Esophagus (tissue), 2 donors: Measurements from ENCODE around the gene GIPC3. TPM values are rescaled to one million over a fixed set of nuclear protein-coding genes. Genes with fewer than 3 reads are reported as not detected.

ENCODE experiments used
- H3K27ac ChIP-seq, 2 donors: one replicate each; pipeline ENCODE4 v1.5.1; 2013; ENCODE audit warnings: low read depth in 2 of 2, mild to moderate bottlenecking in 2 of 2, inconsistent platforms in 1 of 2, low read length in 1 of 2, moderate library complexity in 1 of 2
- H3K27me3 ChIP-seq, 2 donors: one replicate each; pipeline ENCODE4 v1.6.1; 2013; ENCODE audit warnings: low read length in 2 of 2, control low read depth in 1 of 2, mild to moderate bottlenecking in 1 of 2; ENCODE audit not compliant: insufficient read depth in 2 of 2, control insufficient read depth in 1 of 2
- H3K36me3 ChIP-seq, 2 donors: one replicate each; pipeline ENCODE4 v1.6.1; 2013; ENCODE audit warnings: low read length in 1 of 2; ENCODE audit not compliant: control insufficient read depth in 2 of 2, insufficient read depth in 2 of 2
- H3K4me1 ChIP-seq, 2 donors: one replicate each; pipeline ENCODE4 v1.6.1; 2013; ENCODE audit warnings: low read length in 1 of 2; ENCODE audit not compliant: control insufficient read depth in 2 of 2, insufficient read depth in 2 of 2
- H3K4me3 ChIP-seq, 2 donors: one replicate each; pipeline ENCODE4 v1.5.1; 2013; ENCODE audit warnings: low read length in 2 of 2, mild to moderate bottlenecking in 2 of 2, low read depth in 1 of 2, moderate library complexity in 1 of 2
- H3K9me3 ChIP-seq, 2 donors: one replicate each; pipeline ENCODE4 v1.6.1; 2013; ENCODE audit warnings: mild to moderate bottlenecking in 2 of 2, low read depth in 1 of 2, low read length in 1 of 2, moderate library complexity in 1 of 2; ENCODE audit not compliant: control insufficient read depth in 2 of 2, insufficient read depth in 1 of 2
- WGBS, 2 donors: extraction: QIAGEN DNeasy Blood & Tissue Kit; methylation state at CpG; one replicate each; pipeline ENCODE4 v1.1.7; 2013; 5-methylcytosine and 5-hydroxymethylcytosine counted together
- polyA plus RNA-seq, 2 donors: library from polyadenylated mRNA; stranded (reverse); fragments of 200-250 nt; gene quantifications; one replicate each; pipeline ENCODE4 v1.2.3, GENCODE V29; 2013
- donor health status: healthy with polysubstance abuse.
- donor health status: Bipolar disorder and iron deficiency.

GIPC3 gene
- polyA plus RNA-seq, 2 donors = 0.53 to 0.57 TPM

- peaks cover 0 to 1% of the 10 kb centered on the region in 2 donors for H3K4me1 ChIP-seq
- H3K4me3 ChIP-seq = no peak overlapping the region
- no peak overlapping the region for H3K27ac ChIP-seq
- peaks cover 0 to 2% of the 10 kb centered on the region in 2 donors for H3K9me3 ChIP-seq
- no peaks in the 10 kb centered on the region for H3K27me3 ChIP-seq
- peaks cover 0 to 17% of the 10 kb centered on the region in 2 donors for H3K36me3 ChIP-seq
- WGBS, 2 donors = 87% methylated on average over 10 of the region's 10 CpGs
Measured at GRCh38 chr19:3549816-3550215, 35.5 kb upstream of the GIPC3 start.

- 91 to 93% methylated on average over 33 to 34 of the region's 34 CpGs for WGBS, 2 donors
- peaks cover 3 to 6% of the 10 kb centered on the region in 2 donors for H3K4me1 ChIP-seq
- H3K4me3 ChIP-seq = no peak overlapping the region
- H3K27ac ChIP-seq = no peak overlapping the region
- H3K27me3 ChIP-seq = no peaks in the 10 kb centered on the region
- H3K36me3 ChIP-seq = peaks cover 0 to 13% of the 10 kb centered on the region in 2 donors
- H3K9me3 ChIP-seq = no peaks in the 10 kb centered on the region
Measured at GRCh38 chr19:3550947-3551791, 34.1 kb upstream of the GIPC3 start.

DNA sequence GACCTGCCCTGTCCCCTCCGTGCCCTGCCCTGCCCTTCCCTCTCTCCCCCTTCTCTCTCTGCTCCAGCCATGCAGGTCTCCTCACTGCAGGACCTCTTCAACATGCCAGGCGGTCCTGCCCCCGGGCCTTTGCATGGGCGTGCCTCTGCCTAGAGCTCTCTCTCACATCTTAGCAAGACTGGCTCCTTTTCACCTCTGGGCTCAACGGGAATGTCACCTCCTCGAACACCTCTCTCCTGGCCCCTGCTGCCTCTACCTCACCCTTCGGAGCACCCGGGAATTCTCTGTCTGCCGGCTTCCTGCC, 33.5 kb upstream of the GIPC3 start:
- no peak overlapping the region for H3K27ac ChIP-seq
- no peaks in the 10 kb centered on the region for H3K27me3 ChIP-seq
- no peaks in the 10 kb centered on the region for H3K9me3 ChIP-seq
- H3K4me1 ChIP-seq = peaks cover 3 to 12% of the 10 kb centered on the region in 2 donors
- 71 to 83% methylated on average over 9 of the region's 9 CpGs for WGBS, 2 donors
- H3K4me3 ChIP-seq = no peak overlapping the region
- H3K36me3 ChIP-seq = peaks cover 0 to 9% of the 10 kb centered on the region in 2 donors

GRCh38 chr19:3554254-3555083, 30.8 kb upstream of the GIPC3 start:
- Histone ChIP-seq H3K36me3 (no peaks in the 10 kb centered on the region), H3K4me3 (no peak overlapping the region), H3K27me3 (no peaks in the 10 kb centered on the region), H3K4me1 (peaks cover 3 to 13% of the 10 kb centered on the region in 2 donors), H3K27ac (peak overlapping the region; percentile 12 to 34), H3K9me3 (no peaks in the 10 kb centered on the region)
- WGBS, 2 donors = 70 to 76% methylated on average over 21 of the region's 21 CpGs

GRCh38 chr19:3555653-3556422, 29.4 kb upstream of the GIPC3 start:
- WGBS, 2 donors = 74 to 75% methylated on average over 15 of the region's 15 CpGs
- no peaks in the 10 kb centered on the region for H3K27me3 ChIP-seq
- peaks cover 3 to 13% of the 10 kb centered on the region in 2 donors for H3K4me1 ChIP-seq
- H3K4me3 ChIP-seq = peak overlapping the region; percentile 83 to 95
- no peaks in the 10 kb centered on the region for H3K36me3 ChIP-seq
- no peaks in the 10 kb centered on the region for H3K9me3 ChIP-seq
- H3K27ac ChIP-seq = no peak overlapping the region

DNA sequence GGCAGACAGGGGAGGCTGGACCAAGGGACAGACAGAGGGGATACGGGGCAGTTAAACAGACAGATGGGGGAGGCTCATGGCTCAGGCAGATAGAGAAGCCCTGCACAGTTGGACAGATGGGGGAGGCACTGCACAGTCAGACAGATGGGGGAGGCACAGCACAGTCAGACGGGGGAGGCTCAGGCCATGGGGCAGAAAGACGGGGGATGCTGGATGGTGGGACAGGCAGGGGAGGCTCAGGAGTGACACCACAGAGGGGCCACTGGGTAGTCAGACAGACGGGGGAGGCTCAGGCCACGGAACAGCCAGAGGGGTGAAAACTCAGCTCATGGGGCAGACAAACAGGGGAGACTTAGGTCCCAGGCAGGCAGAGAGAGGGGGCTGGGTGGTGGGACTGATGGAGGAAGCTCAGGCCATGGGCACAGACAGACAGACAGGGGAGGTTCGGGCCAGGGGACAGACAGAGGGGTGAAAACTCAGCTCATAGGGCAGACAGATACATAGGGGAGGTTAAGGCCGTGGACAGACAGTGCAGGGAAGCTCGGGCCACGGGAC, 28.8 kb upstream of the GIPC3 start:
- Histone ChIP-seq H3K9me3 (no peaks in the 10 kb centered on the region), H3K27me3 (no peaks in the 10 kb centered on the region), H3K4me3 (peak overlapping the region; percentile 83 to 95), H3K4me1 (peaks cover 3 to 13% of the 10 kb centered on the region in 2 donors), H3K27ac (peak overlapping the region in 1 of 2 donors; percentile 28), H3K36me3 (no peaks in the 10 kb centered on the region)
- 23 to 24% methylated on average over 9 of the region's 9 CpGs for WGBS, 2 donors

- peak overlapping the region; percentile 59 to 65 for H3K27ac ChIP-seq
- peak overlapping the region; percentile 83 to 95 for H3K4me3 ChIP-seq
- no peaks in the 10 kb centered on the region for H3K9me3 ChIP-seq
- peaks cover 3 to 13% of the 10 kb centered on the region in 2 donors for H3K4me1 ChIP-seq
- H3K36me3 ChIP-seq = no peaks in the 10 kb centered on the region
- no peaks in the 10 kb centered on the region for H3K27me3 ChIP-seq
- 0 to 1% methylated on average over 33 to 60 of the region's 60 CpGs for WGBS, 2 donors
Measured at GRCh38 chr19:3556978-3557460, 28.3 kb upstream of the GIPC3 start.

DNA sequence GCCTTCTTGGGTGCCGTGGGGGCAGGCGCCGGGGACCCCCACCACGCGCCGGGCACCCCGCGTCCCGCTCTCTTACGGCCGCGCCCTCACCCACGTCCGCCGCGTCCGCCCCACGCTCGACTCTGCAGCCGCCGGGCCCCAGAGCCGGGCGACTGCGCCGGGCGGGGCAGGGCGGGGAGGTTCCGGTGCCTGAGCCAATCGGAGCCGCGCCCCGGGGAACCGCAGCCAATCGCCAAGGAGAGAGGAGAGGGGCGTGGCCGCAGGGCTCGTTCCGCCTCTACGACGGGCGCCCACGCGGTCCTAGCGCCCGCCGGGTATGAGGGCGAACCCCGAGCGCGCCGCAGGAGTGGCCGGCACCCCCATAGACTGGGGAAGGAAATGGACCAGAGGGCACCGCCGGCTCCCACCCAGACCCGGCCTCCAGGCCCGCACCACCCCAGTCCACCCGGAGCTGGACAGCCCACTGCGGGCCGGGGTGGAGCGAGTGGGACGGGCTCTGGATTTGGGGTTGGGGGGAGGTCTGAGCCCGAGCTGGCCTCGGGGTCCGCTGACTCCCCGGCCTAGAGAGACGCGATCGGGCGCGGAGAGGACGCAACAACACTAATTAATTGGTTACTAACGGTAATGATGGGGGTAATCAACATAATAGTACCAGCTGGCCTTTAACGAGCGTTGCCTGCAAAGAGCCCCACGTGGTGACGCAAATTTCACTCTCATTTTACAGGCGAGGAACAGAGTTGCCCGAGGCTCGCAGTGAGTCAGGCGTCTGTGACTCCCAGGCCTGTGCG, 27.6 kb upstream of the GIPC3 start, which contains the start of gene MFSD12:
Gene MFSD12 (minus strand): TSS at position 126 of the 788 bp plus-strand sequence. CDS start 183 bp downstream, outside the sequence.
- H3K27me3 ChIP-seq = no peaks in the 10 kb centered on the region
- peak within 1 kb of the TSS; percentile 59 to 65 for H3K27ac ChIP-seq
- H3K9me3 ChIP-seq = no peaks in the 10 kb centered on the region
- H3K4me3 ChIP-seq = peak within 1 kb of the TSS; percentile 83 to 95
- H3K4me1 ChIP-seq = peaks cover 3 to 13% of the 10 kb centered on the region in 2 donors
- 0 to 1% methylated on average over 60 to 81 of the region's 81 CpGs for WGBS, 2 donors
- no peaks in the 10 kb centered on the region for H3K36me3 ChIP-seq
